ENCODE data around the gene TMEM272. TPM values are rescaled to one million over a fixed set of nuclear protein-coding genes. Genes with fewer than 3 reads are reported as not detected.

The TMEM272 gene
- total RNA-seq, 4 donors from 2014 or later, result not detected

- no peak for DNase-seq (ENCODE audit: extremely low spot score)
- Histone ChIP-seq H3K4me1 (peaks cover 18 to 22% (median 20%) of the 10 kb centered on the region in 4 donors), H3K27ac (replicated peaks in 1 of 4) (no peak overlapping the region), H3K4me3 (no peak overlapping the region), H3K27me3 (no peaks in the 10 kb centered on the region), H3K36me3 (peaks cover 0 to 11% (median 0%) of the 10 kb centered on the region in 4 donors), H3K9me3 (no peaks in the 10 kb centered on the region)
- 93% methylated on average over 9 of the region's 9 CpGs for WGBS
- intact Hi-C loops (cut with DNase I), result no loop called here
- TF ChIP-seq EP300 (IDR thresholded peaks at IDR 0.05), result no peak
- TF ChIP-seq POLR2AphosphoS5 (IDR thresholded peaks at IDR 0.05), result no peak
- no peak for TF ChIP-seq POLR2A (IDR thresholded peaks at IDR 0.05; ENCODE audit: low read depth)
- TF ChIP-seq CTCF (IDR thresholded peaks at IDR 0.05), result no peak
These were observed 61.4 kb downstream of the TMEM272 start for GRCh38 chr13:51783428-51784094.

DNA sequence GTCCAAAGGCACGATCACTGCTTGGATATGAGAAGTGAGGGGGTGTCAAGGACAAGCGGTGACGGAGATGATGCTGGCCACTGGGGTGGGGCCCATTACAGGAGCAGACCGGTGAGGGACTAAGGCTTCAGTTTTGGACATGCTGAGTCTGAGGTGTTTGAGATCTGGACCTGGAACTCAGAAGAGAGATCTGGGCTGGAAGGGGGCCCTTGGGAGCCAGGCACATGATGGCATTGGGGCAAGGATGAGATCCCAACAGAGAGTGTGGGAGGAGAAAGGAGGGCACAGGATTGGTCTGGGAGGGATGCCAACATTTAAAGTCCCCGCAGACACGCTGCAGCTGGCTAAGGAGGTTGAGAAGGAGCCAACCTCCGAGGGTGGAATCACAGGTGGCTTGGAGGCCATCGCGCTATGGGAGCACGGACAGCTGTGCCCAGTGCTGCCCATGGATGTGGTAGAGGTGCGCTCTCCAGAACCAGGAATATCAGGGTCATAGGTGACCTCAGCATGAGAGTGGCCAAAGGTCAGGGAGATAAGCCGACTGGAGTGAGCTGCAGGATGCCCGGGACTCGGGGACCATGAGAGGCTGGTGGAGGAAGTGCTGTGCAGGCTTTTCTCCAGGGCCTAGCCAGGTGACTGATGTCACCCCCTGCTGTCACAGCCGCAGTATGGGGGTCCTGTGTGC, 62.8 kb downstream of the TMEM272 start:
- Histone ChIP-seq H3K27ac (replicated peaks in 1 of 4) (no peak overlapping the region), H3K27me3 (no peaks in the 10 kb centered on the region), H3K4me3 (no peak overlapping the region), H3K9me3 (no peaks in the 10 kb centered on the region), H3K36me3 (peaks cover 0 to 7% (median 0%) of the 10 kb centered on the region in 4 donors), H3K4me1 (peaks cover 15 to 19% (median 18%) of the 10 kb centered on the region in 4 donors)
- intact Hi-C loops (cut with DNase I), result no loop called here
- TF ChIP-seq POLR2AphosphoS5 (IDR thresholded peaks at IDR 0.05) (no peak), CTCF (IDR thresholded peaks at IDR 0.05) (no peak), EP300 (IDR thresholded peaks at IDR 0.05) (no peak), POLR2A (IDR thresholded peaks at IDR 0.05; ENCODE audit: low read depth) (no peak)
- DNase-seq (ENCODE audit: extremely low spot score), result no peak
- 84% methylated on average over 15 of the region's 15 CpGs for WGBS

DNA sequence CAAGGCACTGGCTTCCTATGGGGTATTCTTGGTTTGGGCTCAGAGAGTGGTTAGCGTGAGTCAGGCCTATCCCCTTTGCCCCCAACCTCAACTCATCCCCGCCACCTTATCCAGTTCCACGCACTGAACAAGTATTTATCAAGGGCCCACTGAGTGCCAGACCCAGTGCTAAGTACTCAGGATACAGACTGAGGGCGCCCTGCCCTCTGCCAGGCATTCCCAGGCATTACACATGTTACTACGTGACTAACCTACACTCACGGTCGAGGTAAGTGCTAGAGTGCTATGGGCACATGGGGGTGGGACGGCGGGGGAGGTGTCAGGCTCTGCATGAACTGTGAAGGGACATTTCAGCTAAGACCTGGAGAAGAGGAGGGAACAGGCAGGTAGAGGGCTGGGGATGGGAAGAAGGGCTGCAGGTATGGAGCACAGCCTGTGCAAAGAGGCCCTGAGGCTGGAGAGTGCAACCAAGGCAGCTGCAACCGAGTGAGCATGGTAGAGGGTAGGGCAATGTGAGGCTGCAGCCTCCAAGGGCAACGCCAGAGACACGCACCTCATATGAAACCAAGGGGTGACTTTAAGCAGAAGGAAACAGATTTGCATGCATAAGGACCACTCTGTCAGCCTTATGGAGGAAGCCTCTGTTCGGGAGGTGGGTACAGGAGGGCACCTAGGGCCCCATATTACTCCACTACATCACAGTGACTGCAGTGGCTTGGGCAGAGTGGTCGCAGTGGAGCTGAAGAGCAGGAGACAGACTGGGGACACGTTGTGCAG, 63.5 kb downstream of the TMEM272 start:
- Histone ChIP-seq H3K4me1 (peaks cover 8 to 12% (median 11%) of the 10 kb centered on the region in 4 donors), H3K9me3 (no peaks in the 10 kb centered on the region), H3K27ac (replicated peaks in 1 of 4) (no peak overlapping the region), H3K4me3 (no peak overlapping the region), H3K36me3 (peaks cover 0 to 7% (median 0%) of the 10 kb centered on the region in 4 donors), H3K27me3 (no peaks in the 10 kb centered on the region)
- 86% methylated on average over 15 of the region's 15 CpGs for WGBS
- DNase-seq (ENCODE audit: extremely low spot score), result no peak
- intact Hi-C loops (cut with DNase I), result no loop called here
- TF ChIP-seq POLR2AphosphoS5 (IDR thresholded peaks at IDR 0.05), result no peak
- no peak for TF ChIP-seq POLR2A (IDR thresholded peaks at IDR 0.05; ENCODE audit: low read depth)
- no peak for TF ChIP-seq CTCF (IDR thresholded peaks at IDR 0.05)
- no peak for TF ChIP-seq EP300 (IDR thresholded peaks at IDR 0.05)

GRCh38 chr13:51780099-51780498, 64.9 kb downstream of the TMEM272 start:
- Histone ChIP-seq H3K4me3 (no peak overlapping the region), H3K36me3 (peaks cover 0 to 7% (median 0%) of the 10 kb centered on the region in 4 donors), H3K4me1 (no peaks in the 10 kb centered on the region), H3K9me3 (no peaks in the 10 kb centered on the region), H3K27ac (replicated peaks in 1 of 4) (no peak overlapping the region), H3K27me3 (no peaks in the 10 kb centered on the region)
- no peak for TF ChIP-seq POLR2AphosphoS5 (IDR thresholded peaks at IDR 0.05)
- no peak for TF ChIP-seq CTCF (IDR thresholded peaks at IDR 0.05)
- no peak for TF ChIP-seq EP300 (IDR thresholded peaks at IDR 0.05)
- no peak for TF ChIP-seq POLR2A (IDR thresholded peaks at IDR 0.05; ENCODE audit: low read depth)
- intact Hi-C loops (cut with DNase I), result no loop called here
- no peak for DNase-seq (ENCODE audit: extremely low spot score)
- WGBS, result 81% methylated on average over 3 of the region's 3 CpGs

Measured in esophagus muscularis mucosa (tissue), 4 donors.